GM04504 (cell line): ENCODE results near the gene DNM3.

Source experiments
- DNase-seq: peaks from one replicate; pipeline ENCODE4 v3.0.0-alpha.2; 2012; ENCODE audit warnings: low read depth

Gene DNM3

GRCh38 chr1:172107316-172107975 is 266.1 kb downstream of the DNM3 start:
- DNase-seq: no peak

GRCh38 chr1:172108161-172108893 is 267.0 kb downstream of the DNM3 start:
- no peak for DNase-seq

- DNase-seq: peak; percentile 42
Observed at GRCh38 chr1:172109359-172109758, 268.1 kb downstream of the DNM3 start.

- no peak for DNase-seq
Observed at GRCh38 chr1:172112576-172112975, 271.3 kb downstream of the DNM3 start.

- DNase-seq: no peak
Observed at GRCh38 chr1:172117800-172118199, 276.5 kb downstream of the DNM3 start.

- DNase-seq: no peak
Observed at GRCh38 chr1:172118618-172119017, 277.3 kb downstream of the DNM3 start.

GRCh38 chr1:172119184-172119583 is 277.9 kb downstream of the DNM3 start:
- no peak for DNase-seq

- DNase-seq: no peak
Observed at GRCh38 chr1:172120381-172120780, 279.1 kb downstream of the DNM3 start.

GRCh38 chr1:172121081-172121717 is 279.9 kb downstream of the DNM3 start:
- DNase-seq: no peak

GRCh38 chr1:172122381-172122780 is 281.1 kb downstream of the DNM3 start:
- DNase-seq: no peak

- no peak for DNase-seq
Observed at GRCh38 chr1:172125250-172125649, 284.0 kb downstream of the DNM3 start.

- DNase-seq: no peak
Observed at GRCh38 chr1:172125812-172126430, 284.6 kb downstream of the DNM3 start.

- DNase-seq: no peak
Observed at GRCh38 chr1:172132836-172133235, 291.5 kb downstream of the DNM3 start.

- DNase-seq: no peak
Observed at GRCh38 chr1:172134087-172134731, 292.9 kb downstream of the DNM3 start.

- no peak for DNase-seq
Observed at GRCh38 chr1:172135076-172135672, 293.9 kb downstream of the DNM3 start.

GRCh38 chr1:172135978-172136610 is 294.8 kb downstream of the DNM3 start:
- DNase-seq: no peak

GRCh38 chr1:172136925-172137324 is 295.6 kb downstream of the DNM3 start:
- DNase-seq: no peak

- no peak for DNase-seq
Observed at GRCh38 chr1:172137703-172138454, 296.6 kb downstream of the DNM3 start.

- DNase-seq: no peak
Observed at GRCh38 chr1:172138634-172139033, 297.3 kb downstream of the DNM3 start.

GRCh38 chr1:172139196-172139595 is 297.9 kb downstream of the DNM3 start:
- DNase-seq: no peak

- no peak for DNase-seq
Observed at GRCh38 chr1:172140072-172140471, 298.8 kb downstream of the DNM3 start.
